ENCODE results near the gene RWDD2A.

Gene RWDD2A

GRCh38 chr6:83247471-83247870, 54.3 kb downstream of the RWDD2A start:
- no peak overlapping the region for H3K18ac ChIP-seq (ENCODE audit: low read depth in 1 of 2, low read length in 2 of 2)
- no peak overlapping the region for H3K27ac ChIP-seq (ENCODE audit: low read length, poor library complexity, severe bottlenecking)
- no peak overlapping the region for H3K23ac ChIP-seq (ENCODE audit: low read length in 2 of 2)
- H3K4me3 ChIP-seq (ENCODE audit: insufficient read depth in 1 of 2, low read depth in 1 of 2, low read length in 2 of 2): no peak overlapping the region
- H2BK5ac ChIP-seq (ENCODE audit: low read depth, low read length, poor library complexity, severe bottlenecking): no peak overlapping the region
- no peak overlapping the region for H3K4ac ChIP-seq (ENCODE audit: low read depth in 1 of 2, low read length in 2 of 2)
- H2BK12ac ChIP-seq (ENCODE audit: low read length in 2 of 2): no peak overlapping the region
- 97% methylated on average over 3 of the region's 3 CpGs for WGBS
- H3K4me1 ChIP-seq (ENCODE audit: control insufficient read depth, insufficient read depth, low read depth, low read length): peaks cover 3% of the 10 kb centered on the region
- H2AK5ac ChIP-seq (ENCODE audit: low read length, severe bottlenecking): no peak overlapping the region
- no peak overlapping the region for H4K91ac ChIP-seq (ENCODE audit: low read length)
- H3K9me3 ChIP-seq (ENCODE audit: control insufficient read depth, low read length): no peaks in the 10 kb centered on the region
- H3K79me1 ChIP-seq (replicated peaks; ENCODE audit: low read length, poor library complexity, severe bottlenecking): peaks cover 5% of the 10 kb centered on the region
- no peaks in the 10 kb centered on the region for H3K27me3 ChIP-seq (ENCODE audit: control insufficient read depth in 1 of 2, insufficient read depth in 1 of 2, low read length in 2 of 2)
- H3K9ac ChIP-seq (ENCODE audit: low read length): no peak overlapping the region
- H2BK120ac ChIP-seq (ENCODE audit: low read depth, low read length): no peak overlapping the region
- peaks cover 0 to 24% of the 10 kb centered on the region in 2 experiments for H3K36me3 ChIP-seq (ENCODE audit: control insufficient read depth in 1 of 2, insufficient read depth in 2 of 2, low read depth in 1 of 2, low read length in 2 of 2)
- H4K8ac ChIP-seq (ENCODE audit: low read length): no peak overlapping the region
- DNase-seq: no peak
- H2AFZ ChIP-seq (ENCODE audit: low read depth, low read length): no peak overlapping the region
- H3K4me2 ChIP-seq (ENCODE audit: low read length, poor library complexity, severe bottlenecking): no peak overlapping the region
- no peak overlapping the region for H2BK15ac ChIP-seq (ENCODE audit: low read depth, poor library complexity, severe bottlenecking)
- no peak overlapping the region for H3K14ac ChIP-seq (ENCODE audit: low read length in 2 of 2)
